Panc1 (cell line): Measurements from ENCODE around the gene PARM1. TPM values are rescaled to one million over a fixed set of nuclear protein-coding genes. Genes with fewer than 3 reads are reported as not detected.

Source experiments
- ATAC-seq: fragments of 200-7000 bp; cut with Tn5 transposase; 2 replicates; pipeline ENCODE4 v1.9.1; 2020; ENCODE audit warnings: mild to moderate bottlenecking, moderate library complexity
- BruUV-seq: library from RNA; stranded (reverse); fragments of 400-500 nt; replicated peaks from 2 replicates; lab custom pipeline; 2021; lab: Mats Ljungman, UMichigan
- CTCF ChIA-PET: fragments of 300-600 bp; sonication (Branson Sonifier 250); formaldehyde crosslinking; loops from one replicate; lab custom pipeline; 2022; ENCODE audit warnings: antibody characterized with exemption; lab: Charles Lee
- POLR2A ChIA-PET: fragments of 300-600 bp; sonication (Branson Sonifier 250); formaldehyde crosslinking; loops from one replicate; lab custom pipeline; 2022; ENCODE audit warnings: antibody characterized with exemption; lab: Charles Lee
- DNase-seq: peaks from one replicate; pipeline ENCODE4 v3.0.0-alpha.2; 2010; ENCODE audit warnings: low read depth, low spot score
- H3K27ac ChIP-seq: 2 replicates; pipeline ENCODE4 v1.5.1; 2011; ENCODE audit warnings: mild to moderate bottlenecking, low read length, inconsistent platforms
- H3K27me3 ChIP-seq: fragments of 200-500 bp; sonication (Bioruptor generic); 2 replicates; pipeline ENCODE4 v1.6.0; 2014; ENCODE audit warnings: low read length, inconsistent platforms; ENCODE audit not compliant: control insufficient read depth, insufficient read depth
- H3K36me3 ChIP-seq: fragments of 200-500 bp; sonication (Bioruptor generic); 2 replicates; pipeline ENCODE4 v1.5.1; 2014; ENCODE audit warnings: inconsistent platforms, mild to moderate bottlenecking, low read length, moderate library complexity; ENCODE audit not compliant: control insufficient read depth, insufficient read depth
- H3K4me1 ChIP-seq: 2 replicates; pipeline ENCODE4 v1.5.1; 2011; ENCODE audit warnings: inconsistent platforms, mild to moderate bottlenecking, low read length, moderate library complexity; ENCODE audit not compliant: control insufficient read depth, insufficient read depth
- H3K4me3 ChIP-seq, 2 experiments: 2 replicates each; pipeline ENCODE4 v1.5.1; 2011 to 2012; ENCODE audit warnings: low read depth in 2 of 2, low read length in 2 of 2, mild to moderate bottlenecking in 2 of 2, inconsistent platforms in 1 of 2, moderate library complexity in 1 of 2
- H3K9me3 ChIP-seq: fragments of 200-500 bp; sonication (Bioruptor generic); 2 replicates; pipeline ENCODE4 v1.5.1; 2014; ENCODE audit warnings: low read depth, mild to moderate bottlenecking, inconsistent platforms, low read length, moderate library complexity; ENCODE audit not compliant: control insufficient read depth, insufficient read depth
- POLR2AphosphoS5 ChIP-seq: IDR thresholded peaks from 2 replicates; pipeline ENCODE4 v1.6.1; 2012; ENCODE audit warnings: mild to moderate bottlenecking, low read depth, low read length, moderate library complexity
- SIN3A ChIP-seq: IDR thresholded peaks from 2 replicates; pipeline ENCODE4 v1.6.1; 2012; ENCODE audit warnings: low read depth, mild to moderate bottlenecking, low read length, moderate library complexity, borderline replicate concordance; ENCODE audit not compliant: insufficient read depth
- TCF7L2 ChIP-seq: IDR thresholded peaks from 2 replicates; pipeline ENCODE4 v1.6.1; 2011; ENCODE audit warnings: mild to moderate bottlenecking, low read depth, low read length, inconsistent platforms
- in situ Hi-C: cut with HindIII; loops from 2 replicates; pipeline ENCODE4 v1.10.0; 2016; ENCODE audit warnings: low sequenced_read_pairs, low pct_unique_long_range_greater_than_20kb
- intact Hi-C: fragments of 100-400 bp; cut with micrococcal nuclease; formaldehyde crosslinking; loops from one replicate; pipeline ENCODE4 v1.10.0; 2022; ENCODE audit not compliant: unreplicated experiment
- total RNA-seq: library from RNA; stranded (reverse); gene quantifications from one replicate; pipeline ENCODE4 v1.2.1, GENCODE V29; 2021; ENCODE audit not compliant: unreplicated experiment
- TF ChIP-seq, protein P1 (sequence below), 2 experiments: IDR thresholded peaks; 2 replicates each; pipeline ENCODE4 v1.6.1; 2011 to 2012; ENCODE audit warnings: low read depth in 2 of 2, control low read depth in 1 of 2, low read length in 1 of 2, mild to moderate bottlenecking in 1 of 2, moderate library complexity in 1 of 2; ENCODE audit not compliant: insufficient read depth in 1 of 2
- TF ChIP-seq, protein P2 (sequence below): fragments of 450-650 bp; IDR thresholded peaks from 2 replicates; pipeline ENCODE4 v1.5.1; 2017; ENCODE audit warnings: mild to moderate bottlenecking

PARM1 gene
- total RNA-seq, 1 experiment from 2014 or later = 0.21 TPM

DNA sequence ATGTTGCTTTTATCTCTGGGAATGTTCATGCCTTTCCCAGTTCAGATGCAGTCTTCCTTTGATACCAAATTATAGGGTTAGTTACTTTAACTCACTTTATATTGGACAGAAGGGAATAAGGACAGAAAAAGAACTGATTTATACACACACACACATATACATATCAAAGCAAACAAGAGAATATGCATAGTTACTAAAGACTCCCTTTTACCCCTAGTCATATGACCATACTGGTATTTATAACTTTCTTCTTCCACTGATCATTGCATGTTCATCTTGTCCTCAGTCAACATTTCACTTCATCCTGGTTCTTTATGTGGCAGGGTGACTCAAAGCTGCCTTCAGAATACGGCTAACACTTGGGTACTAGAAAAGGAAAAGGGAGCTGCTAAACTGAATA, 120.4 kb downstream of the PARM1 start:
- no peaks in the 10 kb centered on the region for H3K4me1 ChIP-seq
- CTCF ChIA-PET = no interaction called here
- ATAC-seq (no peak), DNase-seq (no peak)
- H3K4me3 ChIP-seq = no peak overlapping the region
- no peaks in the 10 kb centered on the region; the same call in 1 of the 2 replicates for H3K27me3 ChIP-seq
- intact Hi-C loops = no loop called here
- TF ChIP-seq, protein P1, sequence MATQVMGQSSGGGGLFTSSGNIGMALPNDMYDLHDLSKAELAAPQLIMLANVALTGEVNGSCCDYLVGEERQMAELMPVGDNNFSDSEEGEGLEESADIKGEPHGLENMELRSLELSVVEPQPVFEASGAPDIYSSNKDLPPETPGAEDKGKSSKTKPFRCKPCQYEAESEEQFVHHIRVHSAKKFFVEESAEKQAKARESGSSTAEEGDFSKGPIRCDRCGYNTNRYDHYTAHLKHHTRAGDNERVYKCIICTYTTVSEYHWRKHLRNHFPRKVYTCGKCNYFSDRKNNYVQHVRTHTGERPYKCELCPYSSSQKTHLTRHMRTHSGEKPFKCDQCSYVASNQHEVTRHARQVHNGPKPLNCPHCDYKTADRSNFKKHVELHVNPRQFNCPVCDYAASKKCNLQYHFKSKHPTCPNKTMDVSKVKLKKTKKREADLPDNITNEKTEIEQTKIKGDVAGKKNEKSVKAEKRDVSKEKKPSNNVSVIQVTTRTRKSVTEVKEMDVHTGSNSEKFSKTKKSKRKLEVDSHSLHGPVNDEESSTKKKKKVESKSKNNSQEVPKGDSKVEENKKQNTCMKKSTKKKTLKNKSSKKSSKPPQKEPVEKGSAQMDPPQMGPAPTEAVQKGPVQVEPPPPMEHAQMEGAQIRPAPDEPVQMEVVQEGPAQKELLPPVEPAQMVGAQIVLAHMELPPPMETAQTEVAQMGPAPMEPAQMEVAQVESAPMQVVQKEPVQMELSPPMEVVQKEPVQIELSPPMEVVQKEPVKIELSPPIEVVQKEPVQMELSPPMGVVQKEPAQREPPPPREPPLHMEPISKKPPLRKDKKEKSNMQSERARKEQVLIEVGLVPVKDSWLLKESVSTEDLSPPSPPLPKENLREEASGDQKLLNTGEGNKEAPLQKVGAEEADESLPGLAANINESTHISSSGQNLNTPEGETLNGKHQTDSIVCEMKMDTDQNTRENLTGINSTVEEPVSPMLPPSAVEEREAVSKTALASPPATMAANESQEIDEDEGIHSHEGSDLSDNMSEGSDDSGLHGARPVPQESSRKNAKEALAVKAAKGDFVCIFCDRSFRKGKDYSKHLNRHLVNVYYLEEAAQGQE (IDR thresholded peaks at IDR 0.05; ENCODE audit: insufficient read depth in 1 of 2, low read depth in 2 of 2, low read length in 1 of 2) = no peak
- TF ChIP-seq POLR2AphosphoS5 (no peak), TCF7L2 (no peak), SIN3A (no peak)
- TF ChIP-seq, protein P2, sequence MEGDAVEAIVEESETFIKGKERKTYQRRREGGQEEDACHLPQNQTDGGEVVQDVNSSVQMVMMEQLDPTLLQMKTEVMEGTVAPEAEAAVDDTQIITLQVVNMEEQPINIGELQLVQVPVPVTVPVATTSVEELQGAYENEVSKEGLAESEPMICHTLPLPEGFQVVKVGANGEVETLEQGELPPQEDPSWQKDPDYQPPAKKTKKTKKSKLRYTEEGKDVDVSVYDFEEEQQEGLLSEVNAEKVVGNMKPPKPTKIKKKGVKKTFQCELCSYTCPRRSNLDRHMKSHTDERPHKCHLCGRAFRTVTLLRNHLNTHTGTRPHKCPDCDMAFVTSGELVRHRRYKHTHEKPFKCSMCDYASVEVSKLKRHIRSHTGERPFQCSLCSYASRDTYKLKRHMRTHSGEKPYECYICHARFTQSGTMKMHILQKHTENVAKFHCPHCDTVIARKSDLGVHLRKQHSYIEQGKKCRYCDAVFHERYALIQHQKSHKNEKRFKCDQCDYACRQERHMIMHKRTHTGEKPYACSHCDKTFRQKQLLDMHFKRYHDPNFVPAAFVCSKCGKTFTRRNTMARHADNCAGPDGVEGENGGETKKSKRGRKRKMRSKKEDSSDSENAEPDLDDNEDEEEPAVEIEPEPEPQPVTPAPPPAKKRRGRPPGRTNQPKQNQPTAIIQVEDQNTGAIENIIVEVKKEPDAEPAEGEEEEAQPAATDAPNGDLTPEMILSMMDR = no peak
- no peak overlapping the region for H3K27ac ChIP-seq
- no peaks in the 10 kb centered on the region for H3K36me3 ChIP-seq
- no peaks in the 10 kb centered on the region for H3K9me3 ChIP-seq
- POLR2A ChIA-PET = no interaction called here
- BruUV-seq = no TSS peak
- in situ Hi-C loops = no loop called here

DNA sequence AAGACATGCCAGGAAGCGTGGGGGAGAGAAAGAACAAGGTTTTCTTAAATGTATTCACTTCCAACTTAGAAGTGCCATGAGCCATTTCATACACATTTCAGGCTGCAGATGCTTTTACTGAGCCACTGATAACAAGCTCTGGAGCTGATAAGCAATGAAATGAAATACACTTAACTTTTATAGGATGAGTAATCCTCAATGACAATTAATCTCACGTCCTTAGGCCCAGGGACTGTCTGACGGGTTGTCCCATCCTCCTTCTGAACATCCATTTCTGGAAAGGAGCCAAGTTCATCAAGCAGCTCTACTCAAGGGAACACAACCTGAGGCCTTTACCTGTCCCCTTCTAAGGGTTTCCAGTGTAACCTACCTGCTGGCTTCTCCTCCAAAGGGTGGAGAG, 121.2 kb downstream of the PARM1 start:
- BruUV-seq = no TSS peak
- Histone ChIP-seq H3K36me3 (no peaks in the 10 kb centered on the region), H3K9me3 (no peaks in the 10 kb centered on the region), H3K4me3 (no peak overlapping the region), H3K4me1 (no peaks in the 10 kb centered on the region), H3K27ac (no peak overlapping the region), H3K27me3 (no peaks in the 10 kb centered on the region; the same call in 1 of the 2 replicates)
- ChIA-PET CTCF (interaction anchor here (0.7 kb wide), 1 partner anchor 179 kb away, joined by 3 read pairs; no protein-coding TSS in a partner anchor), POLR2A (no interaction called here)
- DNase-seq (no peak), ATAC-seq (no peak)
- intact Hi-C loops = no loop called here
- in situ Hi-C loops = no loop called here
- TF ChIP-seq TCF7L2 = no peak

DNA sequence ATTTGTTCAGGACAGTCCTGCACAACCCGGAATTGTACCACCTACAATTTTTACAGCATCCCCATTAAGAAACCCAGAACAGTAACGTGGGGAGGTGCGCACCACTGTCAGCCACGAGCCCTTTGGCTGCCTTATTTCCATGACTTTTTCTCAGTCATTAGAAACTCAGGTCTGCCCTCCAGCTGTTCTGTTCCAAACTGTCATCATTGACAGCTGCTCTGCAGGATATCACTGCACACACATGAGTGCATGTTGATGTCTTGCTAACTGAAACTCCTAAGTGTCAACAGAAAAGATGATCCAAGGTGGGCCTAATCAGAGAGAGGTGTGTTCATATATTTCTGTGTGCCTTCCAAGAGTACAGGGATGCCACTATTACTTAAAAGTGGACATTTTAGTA, 123.4 kb downstream of the PARM1 start:
- no peak overlapping the region for H3K4me3 ChIP-seq
- in situ Hi-C loops (no loop called here), intact Hi-C loops (no loop called here)
- CTCF ChIA-PET = no interaction called here
- H3K27ac ChIP-seq = no peak overlapping the region
- no peaks in the 10 kb centered on the region for H3K36me3 ChIP-seq
- no peaks in the 10 kb centered on the region for H3K9me3 ChIP-seq
- POLR2A ChIA-PET = no interaction called here
- ATAC-seq (no peak), DNase-seq (no peak)
- H3K4me1 ChIP-seq = no peaks in the 10 kb centered on the region
- no peak for TF ChIP-seq TCF7L2
- TF ChIP-seq, protein P1 (IDR thresholded peaks at IDR 0.05; ENCODE audit: insufficient read depth in 1 of 2, low read depth in 2 of 2, low read length in 1 of 2) = no peak
- TF ChIP-seq, protein P2 = no peak
- no peak for TF ChIP-seq SIN3A
- no peak for TF ChIP-seq POLR2AphosphoS5
- no peaks in the 10 kb centered on the region; the same call in 1 of the 2 replicates for H3K27me3 ChIP-seq
- no TSS peak for BruUV-seq
